Activated naive CD4-positive, alpha-beta T cell (primary cell): ENCODE measurements around the gene NFAT5.
"Not testable (repeated sequence)": the region's sequence is repeated elsewhere in the genome, so short reads cannot be mapped to it uniquely, and the experiment has no call there.

Experiments used
- DNase-seq, 4 experiments: peaks; one replicate each; lab custom pipeline; 2025; lab: John Stamatoyannopoulos, UW

Gene NFAT5

GRCh38 chr16:69565671-69566239, at the start of gene NFAT5:
TSS of gene NFAT5 (plus strand) at chr16:69565966. CDS start at chr16:69566302, 336 bp downstream.
- DNase-seq = peak; percentile 76 to 87 (median 83)

GRCh38 chr16:69517914-69518313, 47.9 kb upstream of the NFAT5 start:
- DNase-seq = not testable (repeated sequence)

- no peak for DNase-seq
Measured at GRCh38 chr16:69520413-69520799, 45.4 kb upstream of the NFAT5 start.

GRCh38 chr16:69520800-69521602, 44.8 kb upstream of the NFAT5 start:
- DNase-seq = no peak

- DNase-seq = no peak
Measured at GRCh38 chr16:69522041-69522578, 43.7 kb upstream of the NFAT5 start.

- DNase-seq = no peak
Measured at GRCh38 chr16:69522732-69523404, 42.9 kb upstream of the NFAT5 start.

- no peak for DNase-seq
Measured at GRCh38 chr16:69523566-69524305, 42.0 kb upstream of the NFAT5 start.

- no peak for DNase-seq
Measured at GRCh38 chr16:69526831-69527655, 38.7 kb upstream of the NFAT5 start.

- no peak for DNase-seq
Measured at GRCh38 chr16:69531988-69532387, 33.8 kb upstream of the NFAT5 start.

- no peak for DNase-seq
Measured at GRCh38 chr16:69532641-69533455, 32.9 kb upstream of the NFAT5 start.

- DNase-seq = no peak
Measured at GRCh38 chr16:69534720-69535119, 31.0 kb upstream of the NFAT5 start.

GRCh38 chr16:69535123-69536050, 30.4 kb upstream of the NFAT5 start:
- DNase-seq = no peak

GRCh38 chr16:69537706-69538080, 28.1 kb upstream of the NFAT5 start:
- no peak for DNase-seq

GRCh38 chr16:69538808-69539207, 27.0 kb upstream of the NFAT5 start:
- no peak for DNase-seq

- DNase-seq = no peak
Measured at GRCh38 chr16:69542974-69543373, 22.8 kb upstream of the NFAT5 start.

GRCh38 chr16:69544088-69544487, 21.7 kb upstream of the NFAT5 start:
- no peak for DNase-seq

- DNase-seq = not testable (repeated sequence)
Measured at GRCh38 chr16:69546663-69547062, 19.1 kb upstream of the NFAT5 start.

- no peak for DNase-seq
Measured at GRCh38 chr16:69553332-69553731, 12.4 kb upstream of the NFAT5 start.

- DNase-seq = no peak
Measured at GRCh38 chr16:69554495-69554894, 11.3 kb upstream of the NFAT5 start.
